Heart left ventricle (tissue), 16 donors: Measurements from ENCODE around the gene NSFL1C. TPM values are rescaled to one million over a fixed set of nuclear protein-coding genes. Genes with fewer than 3 reads are reported as not detected.

Experiments
- ATAC-seq, 4 donors: fragments of 200-7000 bp; cut with Tn5 transposase; one replicate each; pipeline ENCODE4 v1.9.1; 2020 to 2022; ENCODE audit warnings: moderate library complexity in 4 of 4, mild to moderate bottlenecking in 3 of 4, moderate number of reproducible peaks in 1 of 4
- DNase-seq, 5 donors: peaks; one replicate each; pipeline ENCODE4 v3.0.0-alpha.2; 2020
- H3K27ac ChIP-seq, 12 donors: fragments of 200-600 bp; sonication (generic) in 4 of 12; one replicate each; pipeline versions ENCODE4 v1.5.0 to v1.8.0; 2016 to 2022; ENCODE audit warnings: mild to moderate bottlenecking in 2 of 12
- H3K27me3 ChIP-seq, 9 donors: fragments of 200-600 bp; sonication (generic) in 2 of 9; one replicate each; pipeline versions ENCODE4 v1.5.1 to v1.8.0; 2016 to 2022; ENCODE audit warnings: mild to moderate bottlenecking in 3 of 9
- H3K36me3 ChIP-seq, 9 donors: fragments of 200-600 bp; sonication (generic) in 2 of 9; one replicate each; pipeline versions ENCODE4 v1.5.0 to v1.8.0; 2018 to 2022; ENCODE audit warnings: mild to moderate bottlenecking in 2 of 9
- H3K4me1 ChIP-seq, 12 donors: fragments of 200-600 bp; sonication (generic) in 4 of 12; one replicate each; pipeline versions ENCODE4 v1.5.0 to v1.8.0; 2016 to 2022; ENCODE audit warnings: mild to moderate bottlenecking in 3 of 12
- H3K4me3 ChIP-seq, 12 donors: fragments of 200-600 bp; sonication (generic) in 4 of 12; one replicate each; pipeline versions ENCODE4 v1.5.0 to v1.8.0; 2017 to 2022; ENCODE audit warnings: mild to moderate bottlenecking in 9 of 12, moderate library complexity in 4 of 12
- H3K9me3 ChIP-seq, 12 donors: fragments of 200-600 bp; sonication (generic) in 4 of 12; one replicate each; pipeline versions ENCODE4 v1.5.0 to v1.8.0; 2016 to 2022; ENCODE audit warnings: mild to moderate bottlenecking in 1 of 12
- CTCF ChIP-seq, 12 donors: fragments of 200-600 bp; sonication (generic) in 4 of 12; IDR thresholded peaks; one replicate each; pipeline versions ENCODE4 v1.5.0 to v1.8.0; 2018 to 2022; ENCODE audit warnings: antibody characterized with exemption in 12 of 12, mild to moderate bottlenecking in 5 of 12
- POLR2A ChIP-seq, 2 donors: fragments of 450-650 bp; IDR thresholded peaks; one replicate each; pipeline ENCODE4 v1.6.1; 2017; ENCODE audit warnings: antibody characterized with exemption in 2 of 2, mild to moderate bottlenecking in 2 of 2, moderate library complexity in 2 of 2
- WGBS, 4 donors: extraction: QIAGEN DNeasy Blood & Tissue Kit in 2 of 4; methylation state at CpG; one replicate each; pipeline versions ENCODE4 v1.1.5 to v1.1.7; 2013 to 2018; 5-methylcytosine and 5-hydroxymethylcytosine counted together
- intact Hi-C, 10 donors: fragments of 100-400 bp; cut with DNase I; formaldehyde crosslinking; loops; one replicate each; pipeline versions ENCODE4 v1.11.1 to v1.14.2; 2022
- polyA plus RNA-seq, 2 donors: library from polyadenylated mRNA; stranded (reverse); fragments of 200-250 nt; gene quantifications; one replicate each; pipeline ENCODE4 v1.2.3, GENCODE V29; 2013
- total RNA-seq, 9 donors: library from RNA; depleted of rRNA in 2 of 9; stranded (reverse); fragments of >200 nt in 2 of 9; fragmentation: NEBNext Ultra II Directional in 3 of 9; extraction: Animal tissue kit (Norgen Biotek cat#: 25700) in 3 of 9; gene quantifications; one replicate each; pipeline versions ENCODE4 v1.1.0 to v1.2.4, GENCODE V29; 2016 to 2023
- donor health status: ischemic (EF 13 %, LVEDD 7.1; RV severe dilation, severe dysfunction).
- donor health status: healthy with polysubstance abuse.
- donor health status: DM: no; HTN: yes; CAD: no.
- donor health status: DM: no; HTN: no; CAD: no.
- donor health status: ischemic (EF 25% LVEDD 6.9; RV normal size, moderate dysfunction).
- donor health status: ischemic (EF 25% LVEDD 5.7; RV mildly dilated, moderate dysfunction).
- donor health status: healthy.
- donor health status: DM: yes; HTN: yes; CAD: no.
- donor health status: ischemic (EF 35%, LVEDD 5.7; RV mildly dilated, moderate dysfunction).
- donor health status: nonischemic (EF 11% LVEDD 7.7; RV severe dilation, severe dysfunction).
- donor health status: DM: yes; HTN: yes; CAD: no.
- donor health status: PGD.
- donor health status: ischemic (EF 29% LVEDD 5.4; RV normal size, mild dysfunction).
- donor health status: nonischemic (EF 23%, LVEDD 6.1; RV moderate dilation, normal function).

The NSFL1C gene
- total and polyA plus RNA-seq, 11 donors: 27.9 to 66.6 (median 55.8) TPM

GRCh38 chr20:1396702-1397101 lies 69.9 kb downstream of the NSFL1C start:
- intact Hi-C loops: loop anchor here in 4 of 10 donors (2.0 to 10.0 kb wide), 3 partner anchors 82 to 562 kb away; partner anchors contain the start of gene FAM110A (in 1 of the 4)
- ATAC-seq (no peak), DNase-seq (no peak)
- Histone ChIP-seq H3K27ac (peak overlapping the region in 6 of 12 donors; percentile 10 to 51 (median 32)), H3K27me3 (peaks cover 0 to 10% (median 0%) of the 10 kb centered on the region in 9 donors), H3K9me3 (no peaks in the 10 kb centered on the region), H3K36me3 (no peaks in the 10 kb centered on the region), H3K4me1 (peaks cover 0 to 20% (median 11%) of the 10 kb centered on the region in 12 donors), H3K4me3 (no peak overlapping the region)
- TF ChIP-seq CTCF (IDR thresholded peaks at IDR 0.05) (no peak), POLR2A (IDR thresholded peaks at IDR 0.05) (no peak)
- WGBS, 4 donors: 75 to 85% (median 83%) methylated on average over 4 of the region's 4 CpGs

- TF ChIP-seq POLR2A (IDR thresholded peaks at IDR 0.05): no peak
- TF ChIP-seq CTCF (IDR thresholded peaks at IDR 0.05): no peak
- Histone ChIP-seq H3K4me3 (no peak overlapping the region), H3K9me3 (no peaks in the 10 kb centered on the region), H3K27ac (peak overlapping the region in 6 of 12 donors; percentile 10 to 51 (median 32)), H3K27me3 (peaks cover 0 to 10% (median 0%) of the 10 kb centered on the region in 9 donors), H3K36me3 (no peaks in the 10 kb centered on the region), H3K4me1 (peaks cover 2 to 24% (median 14%) of the 10 kb centered on the region in 12 donors)
- intact Hi-C loops: loop anchor here in 4 of 10 donors (2.0 to 10.0 kb wide), 3 partner anchors 81 to 561 kb away; partner anchors contain the start of gene FAM110A (in 1 of the 4)
- no peak for ATAC-seq
- no peak for DNase-seq
- WGBS, 4 donors: 44 to 63% (median 55%) methylated on average over 1 of the region's 1 CpG
These were observed 70.4 kb downstream of the NSFL1C start for GRCh38 chr20:1396264-1396663.

- ATAC-seq (no peak), DNase-seq (no peak)
- Histone ChIP-seq H3K9me3 (no peaks in the 10 kb centered on the region), H3K4me3 (no peak overlapping the region), H3K4me1 (peaks cover 6 to 40% (median 29%) of the 10 kb centered on the region in 12 donors), H3K36me3 (peaks cover 0 to 10% (median 0%) of the 10 kb centered on the region in 9 donors), H3K27me3 (peaks cover 0 to 10% (median 0%) of the 10 kb centered on the region in 9 donors), H3K27ac (no peak overlapping the region)
- 62 to 77% (median 66%) methylated on average over 2 of the region's 2 CpGs for WGBS, 4 donors
- intact Hi-C loops: loop anchor here in 6 of 10 donors (2.0 to 10.0 kb wide), 8 partner anchors 43 to 560 kb away; partner anchors contain the start of genes NSFL1C (in 2 of the 6), FAM110A (in 1 of the 6) and SDCBP2 (in 1 of the 6)
- TF ChIP-seq POLR2A (IDR thresholded peaks at IDR 0.05) (no peak), CTCF (IDR thresholded peaks at IDR 0.05) (no peak)
These were observed 72.0 kb downstream of the NSFL1C start for GRCh38 chr20:1394686-1395085.

GRCh38 chr20:1393507-1393882 lies 73.2 kb downstream of the NSFL1C start:
- Histone ChIP-seq H3K9me3 (no peaks in the 10 kb centered on the region), H3K4me3 (peak overlapping the region; percentile 12 to 96 (median 84)), H3K27ac (peak overlapping the region in 11 of 12 donors; percentile 74 to 94 (median 90)), H3K4me1 (peaks cover 6 to 49% (median 39%) of the 10 kb centered on the region in 12 donors), H3K36me3 (peaks cover 0 to 15% (median 0%) of the 10 kb centered on the region in 9 donors), H3K27me3 (peaks cover 0 to 10% (median 0%) of the 10 kb centered on the region in 9 donors)
- no peak for ATAC-seq
- TF ChIP-seq CTCF (IDR thresholded peaks at IDR 0.05) (no peak), POLR2A (IDR thresholded peaks at IDR 0.05) (no peak)
- WGBS, 4 donors: 48 to 64% (median 50%) methylated on average over 7 of the region's 7 CpGs
- no peak for DNase-seq
- intact Hi-C loops: loop anchor here (2.0 to 10.0 kb wide), 8 partner anchors 44 to 559 kb away; partner anchors contain the start of genes NSFL1C (in 2 of the 10), FAM110A (in 1 of the 10) and SDCBP2 (in 1 of the 10)
